GM18517 (cell line): ENCODE results near the gene ZBTB34.

Experiments used
- ATAC-seq: cut with Tn5 transposase; IDR thresholded peaks from one replicate; pipeline ENCODE4 v1.9.1; 2021; ENCODE audit warnings: mild to moderate bottlenecking, moderate library complexity; ENCODE audit not compliant: unreplicated experiment

ZBTB34 gene

GRCh38 chr9:126915846-126916543, 55.6 kb downstream of the ZBTB34 start:
- no peak for ATAC-seq

GRCh38 chr9:126916909-126917308, 56.5 kb downstream of the ZBTB34 start:
- no peak for ATAC-seq

- ATAC-seq, result no peak
Observed at GRCh38 chr9:126919193-126919592, 58.8 kb downstream of the ZBTB34 start.

- no peak for ATAC-seq
Observed at GRCh38 chr9:126925876-126926275, 65.4 kb downstream of the ZBTB34 start.

- no peak for ATAC-seq
Observed at GRCh38 chr9:126926364-126926763, 65.9 kb downstream of the ZBTB34 start.

GRCh38 chr9:126927419-126927818, 67.0 kb downstream of the ZBTB34 start:
- no peak for ATAC-seq

- ATAC-seq, result no peak
Observed at GRCh38 chr9:126932871-126933321, 72.5 kb downstream of the ZBTB34 start.

- ATAC-seq, result no peak
Observed at GRCh38 chr9:126933334-126933980, 73.0 kb downstream of the ZBTB34 start.

- no peak for ATAC-seq
Observed at GRCh38 chr9:126934441-126934840, 74.0 kb downstream of the ZBTB34 start.
